Adrenal gland (tissue), 5 donors: ENCODE measurements around the gene SORL1.

Experiments used
- CTCF ChIP-seq, 6 experiments: fragments of 450-650 bp in 4 of 6; fragments of 200-600 bp in 2 of 6; sonication (generic) in 1 of 6; IDR thresholded peaks; 1 replicate in 5 of 6; 2 replicates in 1 of 6; pipeline versions ENCODE4 v1.5.1 to v1.8.0; 2016 to 2021; ENCODE audit warnings: antibody characterized with exemption in 6 of 6, mild to moderate bottlenecking in 2 of 6, moderate library complexity in 1 of 6
- POLR2A ChIP-seq, 2 donors: fragments of 450-650 bp; IDR thresholded peaks; one replicate each; pipeline ENCODE4 v1.6.1; 2017; ENCODE audit warnings: antibody characterized with exemption in 2 of 2, mild to moderate bottlenecking in 2 of 2, moderate library complexity in 1 of 2
- donor health status: DM: no; HTN: no; CAD: no.

DNA sequence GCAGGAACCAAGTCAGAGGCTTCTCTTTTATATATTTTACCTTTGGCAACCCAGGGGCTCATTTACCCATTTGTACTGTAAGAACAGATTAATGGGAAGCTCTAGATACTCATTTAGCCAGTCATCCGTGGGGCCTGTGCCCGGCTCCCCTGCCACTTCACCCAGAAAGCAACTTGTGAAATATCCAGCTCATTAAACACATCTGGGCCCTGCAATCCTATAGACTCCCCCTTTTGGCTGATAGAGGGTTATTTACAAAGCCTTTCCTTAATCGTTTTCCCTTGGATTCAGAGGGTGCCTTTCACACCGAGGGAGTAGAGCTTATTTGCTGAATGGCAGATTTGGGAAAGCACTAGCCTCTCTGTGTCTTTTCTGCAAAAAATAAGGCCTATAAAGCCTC, 119.4 kb downstream of the SORL1 start:
- TF ChIP-seq CTCF (IDR thresholded peaks at IDR 0.05), result no peak
- TF ChIP-seq POLR2A (IDR thresholded peaks at IDR 0.05), result no peak
